Neural cell (in vitro differentiated cells): ENCODE measurements around the gene RBMY1B.

Experiments
- EZH2 ChIP-seq: fragments of 200-600, 300-800 bp; shearing (Covaris generic), sonication (generic); IDR thresholded peaks from 2 replicates; pipeline ENCODE4 v1.6.1; 2014; ENCODE audit warnings: antibody characterized with exemption, low read length, borderline replicate concordance, mild to moderate bottlenecking; ENCODE audit not compliant: insufficient read depth, poor library complexity, severe bottlenecking
- POLR2AphosphoS5 ChIP-seq: IDR thresholded peaks from 2 replicates; pipeline ENCODE4 v1.6.1; 2012
- TF ChIP-seq, protein P1 (sequence below): fragments of 450-650 bp; IDR thresholded peaks from 2 replicates; pipeline ENCODE4 v1.5.1; 2014; ENCODE audit warnings: antibody characterized with exemption, mild to moderate bottlenecking, moderate library complexity; ENCODE audit not compliant: poor library complexity, severe bottlenecking

DNA sequence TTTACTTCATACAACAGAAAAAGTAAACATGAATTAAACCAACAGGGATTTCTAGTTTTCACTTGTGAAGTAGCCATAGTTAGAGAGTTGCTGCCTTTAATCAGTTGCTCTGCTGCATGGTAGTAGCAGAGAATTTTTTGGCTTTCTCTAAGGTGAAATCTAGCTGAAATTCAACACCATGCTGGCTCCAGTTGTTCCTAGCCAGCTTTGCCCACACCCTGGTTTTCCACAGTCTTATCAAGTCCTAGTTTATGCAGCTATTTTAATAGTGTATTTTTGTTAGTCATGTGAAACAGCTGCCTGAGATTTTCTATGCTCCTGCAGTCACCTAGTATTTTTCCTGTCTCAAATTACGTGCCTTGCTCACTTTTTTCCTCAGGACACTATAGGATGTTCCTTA lies 28.2 kb upstream of the RBMY1B start:
- TF ChIP-seq, protein P1, sequence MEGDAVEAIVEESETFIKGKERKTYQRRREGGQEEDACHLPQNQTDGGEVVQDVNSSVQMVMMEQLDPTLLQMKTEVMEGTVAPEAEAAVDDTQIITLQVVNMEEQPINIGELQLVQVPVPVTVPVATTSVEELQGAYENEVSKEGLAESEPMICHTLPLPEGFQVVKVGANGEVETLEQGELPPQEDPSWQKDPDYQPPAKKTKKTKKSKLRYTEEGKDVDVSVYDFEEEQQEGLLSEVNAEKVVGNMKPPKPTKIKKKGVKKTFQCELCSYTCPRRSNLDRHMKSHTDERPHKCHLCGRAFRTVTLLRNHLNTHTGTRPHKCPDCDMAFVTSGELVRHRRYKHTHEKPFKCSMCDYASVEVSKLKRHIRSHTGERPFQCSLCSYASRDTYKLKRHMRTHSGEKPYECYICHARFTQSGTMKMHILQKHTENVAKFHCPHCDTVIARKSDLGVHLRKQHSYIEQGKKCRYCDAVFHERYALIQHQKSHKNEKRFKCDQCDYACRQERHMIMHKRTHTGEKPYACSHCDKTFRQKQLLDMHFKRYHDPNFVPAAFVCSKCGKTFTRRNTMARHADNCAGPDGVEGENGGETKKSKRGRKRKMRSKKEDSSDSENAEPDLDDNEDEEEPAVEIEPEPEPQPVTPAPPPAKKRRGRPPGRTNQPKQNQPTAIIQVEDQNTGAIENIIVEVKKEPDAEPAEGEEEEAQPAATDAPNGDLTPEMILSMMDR = no peak
- TF ChIP-seq EZH2 (no peak), POLR2AphosphoS5 (no peak)
